ENCODE data around the gene CD34.
"Not testable (repeated sequence)": the region's sequence is repeated elsewhere in the genome, so short reads cannot be mapped to it uniquely, and the experiment has no call there.

The CD34 gene

DNA sequence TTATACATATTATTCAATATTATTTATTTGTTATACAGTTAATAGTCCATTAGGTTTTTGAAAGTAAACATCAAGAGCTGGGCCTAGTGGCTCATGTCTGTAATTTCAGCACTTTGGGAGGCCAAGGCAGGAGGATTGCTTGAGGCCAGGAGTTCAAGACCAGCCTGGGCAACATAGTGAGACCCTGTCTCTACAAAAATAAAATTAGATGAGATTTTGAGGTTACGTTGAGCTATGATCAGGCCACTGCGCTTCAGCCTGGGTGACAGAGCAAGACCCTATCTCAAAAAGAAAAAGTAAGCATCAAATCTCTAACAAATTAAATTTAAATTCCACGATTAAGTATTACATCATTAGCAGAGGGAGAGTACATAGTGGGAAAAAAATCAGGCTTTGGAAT is 15.0 kb upstream of the CD34 start:
- not testable (repeated sequence) for DNase-seq

DNA sequence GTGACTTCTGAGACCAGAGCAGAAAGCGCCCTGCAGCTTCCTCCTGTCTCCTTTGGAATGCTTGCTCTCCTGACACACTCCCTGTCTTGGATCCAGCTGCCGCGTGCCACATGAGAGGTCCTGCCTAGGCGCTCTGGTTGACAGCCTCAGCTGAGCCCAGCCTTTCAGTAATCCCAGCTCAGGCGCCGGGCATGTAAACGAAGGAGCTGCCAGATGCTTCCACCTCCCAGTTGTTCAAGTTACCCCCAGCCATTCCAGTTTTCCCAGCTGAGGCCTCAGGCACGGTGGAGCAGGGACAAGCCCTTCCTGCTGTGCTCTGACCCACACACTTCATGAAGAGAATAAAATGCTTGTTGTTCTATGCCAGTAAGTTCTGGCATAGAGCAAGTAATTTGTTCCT is 14.3 kb upstream of the CD34 start:
- DNase-seq, result no peak

DNA sequence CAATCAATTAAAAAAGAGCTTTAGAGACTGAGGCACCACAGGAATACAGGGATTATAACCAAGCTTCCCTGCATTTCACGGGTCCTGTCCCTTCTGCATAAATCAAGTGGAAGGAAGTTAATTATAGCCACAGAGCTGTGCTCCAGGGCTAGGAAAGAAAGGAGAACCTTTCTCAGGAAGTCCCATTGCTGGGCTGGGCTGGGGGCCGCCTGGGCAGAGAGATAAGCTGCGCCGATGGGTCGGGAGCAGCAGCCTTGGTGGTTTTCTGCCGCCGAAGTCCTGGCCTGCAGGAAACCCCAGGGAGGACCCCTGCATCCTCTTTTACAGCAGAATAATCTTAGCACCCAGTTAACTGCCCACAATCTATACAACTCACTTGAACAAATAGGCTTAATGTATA is 12.6 kb upstream of the CD34 start:
- no peak for DNase-seq

DNA sequence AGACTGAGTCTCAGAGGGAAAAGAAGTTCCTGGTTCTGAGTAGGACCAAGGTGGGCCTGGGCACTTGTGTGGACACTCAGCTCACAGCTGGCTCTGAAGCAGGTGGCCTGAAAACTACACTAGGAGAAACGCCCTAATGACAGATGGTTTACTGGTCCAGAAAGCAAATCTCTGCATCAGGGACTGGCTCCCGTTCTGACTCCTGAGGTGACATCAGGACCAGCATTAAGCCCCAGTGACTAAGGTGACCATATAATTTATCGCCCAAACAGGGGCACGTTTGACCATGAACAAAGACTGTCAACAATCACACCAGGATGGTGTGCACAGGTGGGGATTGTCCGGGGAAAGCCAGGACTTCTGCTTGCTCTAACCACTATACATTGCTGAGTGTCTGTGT is 12.2 kb upstream of the CD34 start:
- DNase-seq, result no peak

DNA sequence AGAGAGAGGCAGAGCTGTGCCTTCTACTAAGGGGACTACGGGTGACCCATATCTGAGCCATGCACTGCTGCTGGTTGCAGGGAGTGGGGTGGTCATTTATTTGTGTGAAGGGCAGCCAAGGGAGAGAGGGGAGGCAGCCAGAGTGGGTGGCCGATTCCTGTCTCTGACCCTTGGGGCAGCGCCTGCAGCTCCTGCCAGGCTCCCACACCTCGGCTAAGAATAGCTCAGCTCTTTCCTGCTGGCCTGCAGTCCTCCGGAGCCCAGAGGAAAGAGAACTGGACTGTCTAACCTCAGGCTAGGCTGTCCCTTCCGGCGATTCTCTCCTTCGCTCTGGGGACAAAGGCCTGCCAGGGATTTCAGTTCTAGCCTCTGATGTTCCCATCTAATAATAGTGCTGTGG is 11.6 kb upstream of the CD34 start:
- DNase-seq, result no peak

DNA sequence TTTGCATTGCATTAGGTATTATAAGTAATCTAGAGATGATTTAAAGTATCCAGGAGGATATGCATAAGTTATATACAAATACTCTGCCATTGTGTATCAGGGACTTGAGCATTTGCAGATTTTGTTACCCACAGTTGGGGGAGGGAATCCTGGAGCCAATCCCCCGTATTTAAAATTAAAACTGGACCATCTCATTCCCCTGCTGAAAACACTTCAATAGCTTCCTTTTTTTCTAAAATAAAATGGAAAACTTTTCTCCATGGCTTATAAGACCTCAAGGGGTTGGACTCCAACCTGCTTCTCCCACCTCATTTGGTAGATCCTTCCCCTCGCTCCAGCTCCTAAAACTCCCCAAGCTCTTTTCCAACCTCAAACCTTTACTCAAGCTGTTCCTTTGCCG is 10.4 kb upstream of the CD34 start:
- DNase-seq, result no peak

DNA sequence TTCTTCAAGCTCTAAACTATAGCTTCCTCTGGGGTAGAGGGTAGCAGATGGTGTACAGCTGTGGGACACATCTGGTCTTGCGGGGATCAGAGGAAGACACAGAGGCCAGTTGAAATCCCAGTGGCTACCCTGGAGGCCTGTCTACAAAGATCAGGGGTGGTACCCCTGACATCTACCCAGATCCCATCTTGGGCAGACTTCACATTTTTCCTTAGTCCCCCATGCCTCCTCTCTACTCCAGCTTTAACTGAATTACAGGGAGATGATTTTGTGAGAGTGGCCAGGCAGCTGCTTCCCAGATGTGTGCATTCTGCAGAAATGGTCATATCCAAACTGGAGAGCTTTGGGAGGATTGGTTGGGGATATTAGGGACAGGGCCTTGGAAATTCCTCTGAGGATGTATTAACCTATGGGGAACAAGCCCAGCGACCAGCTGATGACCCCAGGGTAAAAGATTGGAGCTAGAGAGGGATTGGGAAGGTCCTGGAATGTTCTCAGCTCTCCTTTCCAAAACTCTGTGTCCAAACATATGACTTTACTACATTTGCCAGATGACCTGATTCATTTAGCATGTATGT is 9.6 kb upstream of the CD34 start:
- no peak for DNase-seq

DNA sequence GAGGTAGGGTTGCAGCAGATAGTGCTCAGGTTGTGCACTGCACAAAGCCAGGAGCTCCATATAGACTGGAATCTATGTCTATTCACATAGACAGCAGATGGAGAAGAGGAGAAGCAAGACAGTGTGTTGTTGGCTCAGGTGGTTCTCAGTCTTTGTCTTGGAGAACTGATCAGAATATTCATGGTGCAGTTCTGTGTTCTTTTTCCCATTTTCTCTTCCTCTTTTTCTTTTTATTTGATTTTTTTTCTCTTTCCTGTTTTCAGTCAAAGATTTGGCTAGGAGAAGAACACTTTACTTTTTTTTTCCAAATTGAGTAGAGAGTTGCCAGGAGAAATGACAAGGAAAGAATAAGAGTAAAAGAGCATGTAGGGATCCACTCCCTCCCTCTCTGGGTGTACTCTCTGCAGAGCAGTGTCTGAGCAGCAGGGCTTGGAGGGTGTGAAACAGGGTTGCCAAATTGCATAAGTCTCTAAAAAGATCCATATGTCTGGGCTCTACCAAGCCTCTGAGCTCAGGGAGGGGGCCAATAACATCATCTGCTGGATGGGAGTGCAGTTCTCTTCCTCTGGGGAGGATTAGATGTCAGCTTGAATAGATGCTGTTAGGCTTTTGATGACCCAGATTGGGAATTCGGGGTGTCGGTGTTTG is 8.7 kb upstream of the CD34 start:
- DNase-seq, result no peak

DNA sequence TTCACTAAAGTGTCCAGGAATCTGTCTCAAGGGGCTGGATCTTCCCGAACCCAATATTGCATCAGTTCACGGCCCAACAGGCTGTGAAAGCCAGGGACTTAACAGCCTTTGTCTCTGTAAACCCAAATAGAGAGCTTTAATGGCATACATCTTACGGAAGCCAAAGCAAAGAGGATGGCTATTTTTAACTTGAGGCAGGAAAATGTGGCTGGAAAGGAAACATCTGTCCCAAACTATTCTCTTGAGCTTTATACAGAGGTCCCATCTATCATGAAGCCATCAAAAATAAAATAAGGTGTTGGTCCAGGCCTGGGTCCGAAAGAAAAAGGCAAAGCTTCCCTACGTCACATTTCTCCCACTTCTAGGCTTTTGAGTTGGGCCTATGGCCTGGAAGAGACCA is 7.7 kb upstream of the CD34 start:
- no peak for DNase-seq

DNA sequence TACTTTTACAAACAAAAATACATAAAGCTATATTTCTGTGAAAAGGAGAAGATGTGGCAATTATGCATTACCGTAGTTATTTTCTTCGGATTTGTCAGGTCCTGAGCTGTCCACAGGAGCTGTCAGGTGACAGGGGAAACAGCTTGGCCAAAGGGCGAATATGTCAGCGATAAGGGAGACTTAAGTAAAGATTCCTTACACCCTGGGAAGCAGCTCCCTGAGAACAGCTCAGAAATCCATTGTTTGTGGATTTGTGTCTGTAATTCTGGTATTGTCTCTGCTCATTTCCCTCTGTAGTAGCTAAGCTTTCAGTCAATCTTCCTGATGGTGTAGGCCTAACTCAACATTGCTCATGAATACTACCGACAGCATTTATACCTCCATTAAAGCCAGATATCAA is 7.1 kb upstream of the CD34 start:
- DNase-seq, result no peak

DNA sequence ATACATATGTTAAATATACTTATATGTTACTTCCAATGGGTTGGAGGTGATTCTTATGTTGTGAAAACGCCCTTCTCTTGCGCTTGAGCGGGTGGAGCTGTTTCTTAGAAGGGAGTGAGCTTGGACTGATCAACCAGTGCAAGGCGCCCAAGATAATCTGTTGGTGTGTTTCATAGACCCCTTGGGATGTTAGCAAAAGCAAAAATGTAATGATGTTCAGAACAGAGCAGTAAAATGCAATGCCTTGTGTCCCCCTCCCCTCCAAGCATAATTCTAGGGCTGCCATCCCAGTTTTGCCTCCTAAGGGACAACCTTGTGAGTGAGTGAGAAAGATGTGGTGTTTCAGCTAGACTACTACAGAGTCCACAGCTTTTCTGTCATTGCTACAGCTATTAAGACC is 6.2 kb upstream of the CD34 start:
- DNase-seq, result no peak

DNA sequence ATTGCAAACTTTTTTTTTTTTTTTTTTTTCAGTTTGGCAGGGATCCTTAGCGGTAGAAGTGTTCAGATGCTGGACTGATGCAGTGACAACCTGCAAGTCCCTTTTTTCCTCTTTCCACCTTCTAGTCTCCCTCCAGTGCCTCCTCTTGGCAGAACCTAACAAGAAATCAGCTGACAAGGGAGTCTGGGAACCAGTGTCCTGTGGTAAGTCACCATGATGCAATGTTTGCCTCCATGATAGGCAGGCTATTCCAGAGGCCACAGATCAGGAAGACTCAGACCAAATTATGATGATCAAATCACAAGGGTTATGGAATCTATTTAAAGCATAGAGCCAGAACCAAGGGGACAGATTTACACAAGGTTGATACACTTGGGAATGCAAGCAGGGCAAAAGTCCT is 3.0 kb upstream of the CD34 start:
- no peak for DNase-seq

DNA sequence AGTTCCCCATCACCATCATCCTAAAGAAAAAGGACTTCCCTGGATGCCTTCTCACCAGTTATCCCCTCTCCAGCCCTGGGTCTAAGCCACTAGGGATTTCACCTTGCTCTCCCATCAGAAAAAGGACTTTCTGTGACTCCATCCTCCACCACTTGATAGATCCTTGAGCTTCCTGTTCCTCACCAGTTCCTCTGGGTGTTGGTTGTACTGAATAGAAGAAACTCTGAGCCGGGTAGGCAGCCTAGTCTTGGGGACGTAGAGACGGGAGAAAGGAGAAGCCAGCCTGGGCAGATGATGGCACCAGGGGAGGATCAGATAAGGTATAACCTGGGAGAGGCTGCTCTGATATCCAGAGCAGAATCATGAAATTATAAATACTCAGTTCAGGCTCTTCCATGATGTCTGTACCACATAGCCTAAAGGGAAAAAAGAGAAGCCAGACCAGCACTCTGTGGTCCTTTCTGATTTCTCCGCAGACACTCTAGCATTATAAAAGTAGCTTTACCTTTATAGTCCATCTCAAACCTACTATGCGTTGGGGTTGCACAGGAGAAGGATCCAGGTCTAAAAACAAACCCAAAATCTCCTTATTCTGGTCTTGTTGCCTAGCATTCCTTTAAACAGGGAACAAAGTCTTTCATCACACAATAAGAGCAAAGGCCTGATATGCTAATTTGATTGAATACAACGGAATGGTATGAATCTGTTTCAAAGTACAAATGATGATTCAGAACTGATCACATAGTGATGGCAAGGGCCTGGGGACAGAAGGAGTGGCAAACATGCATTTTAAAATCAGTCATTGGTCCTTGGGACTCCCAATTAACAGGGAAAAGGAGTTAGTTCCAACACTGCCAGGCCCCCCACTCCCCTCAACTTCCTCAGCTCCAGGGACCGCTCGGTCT is 1.2 kb upstream of the CD34 start:
- DNase-seq, result no peak

DNA sequence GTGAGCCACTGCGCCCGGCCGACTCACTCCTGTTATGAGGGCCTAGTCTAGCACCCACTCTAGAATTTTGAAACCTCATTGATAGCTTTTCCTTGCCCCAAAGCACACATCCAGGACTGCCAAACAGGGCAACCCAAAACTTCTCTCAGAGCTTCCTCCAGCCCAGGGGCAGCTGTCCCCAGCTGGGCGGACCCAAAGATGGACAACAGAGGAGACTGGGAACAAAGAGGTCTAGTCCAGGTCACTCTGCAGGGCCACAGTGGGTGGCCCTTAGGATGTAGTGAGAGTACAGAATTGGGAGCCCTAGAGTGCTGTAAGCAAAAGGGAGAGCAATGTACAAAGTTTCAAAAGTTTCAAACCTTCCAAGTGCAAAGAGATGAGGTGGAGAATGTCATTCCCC is 1.2 kb downstream of the CD34 start:
- DNase-seq, result no peak

DNA sequence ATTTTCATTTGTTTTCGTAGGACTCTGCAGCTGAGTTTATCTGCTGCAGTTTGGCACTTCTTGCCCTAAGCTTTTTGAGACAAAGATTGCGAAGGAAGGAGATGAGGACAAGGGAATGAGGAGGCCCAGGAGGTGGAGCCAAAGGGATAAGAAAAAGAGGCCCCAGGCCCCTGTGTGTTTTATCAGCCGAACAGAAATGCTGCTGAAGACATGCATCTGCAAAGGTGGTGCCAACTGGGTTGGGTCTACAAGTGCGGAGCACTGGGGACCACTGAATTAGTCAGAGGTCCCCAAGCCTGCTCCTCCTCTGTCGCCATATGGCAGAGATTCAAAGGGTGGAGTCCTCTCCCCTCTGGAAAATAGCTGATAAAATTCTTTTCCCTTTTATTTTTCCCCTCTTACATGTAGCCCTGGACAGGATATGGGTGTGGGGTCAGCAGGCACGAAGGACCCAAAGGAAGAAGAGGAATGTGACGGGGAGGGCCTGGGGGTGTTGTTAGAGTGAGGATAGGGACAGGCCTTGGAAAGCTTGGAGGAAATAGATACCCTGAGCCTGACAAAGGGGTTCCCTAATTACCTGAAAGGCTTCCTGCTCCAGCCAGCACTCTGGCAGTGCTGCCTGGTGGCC is 2.7 kb downstream of the CD34 start:
- no peak for DNase-seq

DNA sequence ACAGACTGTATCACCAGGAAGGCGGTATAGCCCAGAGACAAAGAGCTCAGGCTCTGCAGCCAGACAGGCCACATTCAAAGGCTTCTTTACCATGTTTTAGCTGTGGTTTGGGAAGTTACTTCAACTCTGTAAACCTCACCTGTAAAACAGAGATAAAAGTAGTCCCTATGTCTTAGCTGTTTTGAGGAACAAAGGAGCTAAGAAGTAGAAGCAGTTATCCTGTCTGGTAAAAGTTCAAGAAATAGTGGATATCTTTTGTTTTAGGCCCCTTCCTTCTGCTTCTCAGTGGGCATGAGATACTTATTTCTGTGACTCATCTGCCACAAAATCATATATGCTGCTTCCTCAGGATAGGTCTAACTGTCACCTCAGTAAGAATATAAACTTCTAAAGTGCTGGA is 6.5 kb downstream of the CD34 start:
- DNase-seq, result no peak

DNA sequence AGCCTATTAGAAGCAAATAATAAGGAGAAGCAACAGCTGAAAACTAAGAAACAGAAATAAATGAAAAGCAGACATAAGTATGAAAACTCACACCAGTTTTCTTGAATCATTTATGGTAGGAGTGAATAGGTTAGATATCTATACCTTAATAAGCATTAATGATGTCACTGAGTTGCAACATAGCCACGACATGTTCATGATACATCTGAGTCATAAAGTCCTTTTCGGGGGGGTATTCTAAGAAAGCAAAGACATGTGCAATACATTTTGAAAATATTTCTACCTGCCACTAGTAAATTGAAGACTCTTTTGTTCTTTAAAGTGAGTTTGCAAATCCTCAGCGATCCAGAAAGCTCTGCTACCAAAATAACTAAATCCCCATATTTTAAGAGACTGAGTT is 7.2 kb downstream of the CD34 start:
- DNase-seq, result no peak

DNA sequence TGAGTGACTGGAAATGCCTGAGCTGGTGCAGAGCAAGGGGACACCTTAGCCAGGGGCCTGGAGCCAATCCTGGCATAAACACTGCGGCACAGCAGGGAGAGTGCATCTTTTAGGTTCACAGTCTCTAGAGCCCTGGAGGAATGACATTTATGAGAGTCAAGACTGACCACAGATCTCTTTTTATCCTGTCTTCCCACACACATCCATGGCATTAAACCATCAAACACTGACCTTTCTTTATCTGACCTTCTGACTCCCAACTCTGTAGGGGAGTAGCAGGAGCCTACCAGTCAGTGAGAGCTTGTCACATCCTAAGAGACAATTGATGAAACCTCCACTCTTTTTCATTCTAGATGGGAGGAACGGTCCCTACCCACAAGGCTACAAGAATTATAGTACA is 7.9 kb downstream of the CD34 start:
- no peak for DNase-seq

DNA sequence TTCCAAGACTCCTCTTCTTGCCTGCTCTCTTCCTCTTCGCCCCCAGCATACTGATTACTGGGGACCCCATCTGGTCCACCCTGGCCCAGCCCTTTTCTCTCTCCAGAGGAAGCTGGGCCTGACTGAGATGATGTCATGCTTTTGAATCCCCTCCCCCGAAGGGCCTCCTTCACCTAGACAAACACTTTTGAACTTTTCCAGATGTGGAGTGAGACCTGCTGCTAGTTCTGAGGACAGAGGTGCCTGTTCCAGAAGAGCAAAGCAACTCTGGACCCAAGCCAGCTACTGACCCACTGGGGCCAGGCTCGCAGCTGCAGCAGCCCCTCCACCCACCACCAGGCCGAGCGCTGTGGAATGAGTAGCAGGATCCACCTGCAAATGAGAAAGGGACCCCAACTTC is 8.4 kb downstream of the CD34 start:
- DNase-seq, result no peak

DNA sequence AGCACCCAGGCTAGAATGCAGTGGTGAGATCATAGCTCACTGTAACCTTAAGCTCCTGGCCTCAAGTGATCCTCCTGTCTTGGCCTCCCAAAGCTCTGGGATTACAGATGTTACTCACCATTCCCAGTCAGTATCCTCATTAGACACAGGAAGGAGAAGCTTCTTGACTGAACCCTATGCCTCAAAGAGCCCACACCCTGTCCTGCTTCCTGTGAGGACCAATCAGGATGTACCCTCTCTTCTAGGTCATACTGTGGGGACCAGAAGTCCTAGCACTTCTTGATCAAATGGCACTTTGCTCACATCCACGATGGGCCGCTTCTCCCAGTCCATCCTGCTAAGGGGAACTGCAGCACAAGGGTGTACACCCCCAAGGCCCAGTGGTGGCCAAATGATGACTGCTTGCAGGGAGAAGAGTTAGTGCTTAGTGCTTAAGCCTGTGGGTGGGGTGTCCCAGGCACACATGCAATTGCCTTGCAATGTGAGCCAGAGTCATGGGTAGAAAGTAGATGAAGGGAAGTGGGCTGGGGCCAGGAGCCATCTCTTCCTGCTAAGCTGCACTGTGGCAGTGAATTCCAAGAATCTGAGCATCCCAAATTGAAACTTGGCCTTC is 9.8 kb downstream of the CD34 start:
- DNase-seq, result no peak

DNA sequence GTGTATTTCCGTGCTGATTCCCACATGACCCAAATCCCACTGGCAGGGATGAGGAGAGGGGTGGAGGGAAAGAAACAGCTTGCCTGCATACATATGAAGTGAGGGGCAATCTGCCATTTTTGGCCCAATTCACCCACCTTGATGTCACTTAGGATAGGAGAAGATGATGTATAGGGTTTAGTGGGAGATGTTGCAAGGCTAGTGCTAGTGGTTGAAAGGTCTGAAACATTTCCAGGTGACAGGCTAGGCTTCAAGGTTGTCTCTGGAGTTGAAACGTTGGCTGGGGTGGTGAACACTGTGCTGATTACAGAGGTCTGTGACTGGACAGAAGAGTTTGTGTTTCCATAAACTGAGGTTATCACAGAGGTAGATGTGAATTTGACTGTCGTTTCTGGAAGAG is 12.1 kb downstream of the CD34 start:
- no peak for DNase-seq

DNA sequence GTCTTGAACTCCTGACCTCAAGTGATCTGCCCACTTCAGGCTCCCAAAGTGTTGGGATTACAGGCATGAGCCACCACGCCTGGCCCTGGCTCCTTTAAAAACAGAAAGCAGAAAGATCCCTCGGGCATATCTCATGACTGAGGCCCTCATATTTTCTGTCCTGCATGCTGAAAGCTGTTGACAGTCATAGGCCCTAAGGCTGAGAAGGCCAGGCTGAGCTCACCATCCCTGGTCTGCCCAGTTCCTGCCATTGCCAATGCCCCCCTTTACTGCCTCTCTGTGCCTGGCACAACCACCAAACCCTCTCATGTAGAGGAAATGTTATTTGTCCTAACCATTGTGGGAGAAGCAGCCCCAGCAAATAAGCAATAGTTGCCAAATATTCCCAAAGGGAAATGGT is 12.7 kb downstream of the CD34 start:
- DNase-seq, result no peak

DNA sequence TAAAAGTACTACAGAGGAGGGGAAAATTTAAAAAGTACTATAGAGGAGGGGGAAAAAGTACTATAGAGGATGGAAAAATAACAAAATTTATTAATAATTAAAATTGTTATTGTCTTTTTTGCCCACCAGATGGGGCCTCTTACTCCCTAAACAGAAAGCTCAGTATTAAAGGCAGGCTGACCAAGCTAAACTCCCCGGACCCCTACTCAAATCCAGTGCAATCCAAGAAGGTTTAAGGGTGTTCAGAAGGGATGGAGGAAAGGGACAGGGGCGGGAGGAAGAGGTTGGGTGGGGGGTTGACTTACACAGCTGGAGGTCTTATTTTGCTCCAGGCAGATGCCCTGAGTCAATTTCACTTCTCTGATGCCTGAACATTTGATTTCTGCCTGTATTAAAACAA is 13.7 kb downstream of the CD34 start:
- no peak for DNase-seq

DNA sequence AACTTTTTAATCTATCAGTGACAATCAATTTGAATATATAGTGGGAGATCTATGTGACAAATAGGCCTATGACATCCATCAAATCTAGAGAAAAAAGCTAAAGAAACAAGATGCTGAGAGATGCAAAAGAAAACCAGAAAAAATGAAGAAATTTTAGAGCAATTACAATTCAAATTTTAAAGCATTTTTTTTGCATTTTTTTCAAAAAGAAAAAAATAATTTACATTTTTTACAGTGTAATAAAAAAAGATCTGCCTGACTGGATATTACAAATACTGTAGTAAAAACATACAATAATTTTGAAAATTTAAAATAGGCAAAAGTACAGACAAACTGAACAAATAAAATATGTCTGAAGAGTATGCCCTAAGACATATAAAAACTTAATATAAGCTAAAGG is 14.4 kb downstream of the CD34 start:
- DNase-seq, result no peak
